AG04450 (cell line): ENCODE measurements around the gene EDARADD. TPM values are rescaled to one million over a fixed set of nuclear protein-coding genes. Genes with fewer than 3 reads are reported as not detected.
A peak's percentile ranks its signal among the peaks of the same experiment; 100 is the strongest.

ENCODE experiments used
- CTCF ChIA-PET: fragments of 300-600, 350-600 bp; formaldehyde crosslinking; extraction: SDS; loops from one replicate; lab custom pipeline; 2022; ENCODE audit warnings: antibody characterized with exemption, inconsistent platforms; lab: Charles Lee
- POLR2A ChIA-PET: fragments of 350-600 bp; formaldehyde crosslinking; extraction: SDS; loops from one replicate; lab custom pipeline; 2021; ENCODE audit warnings: antibody characterized with exemption, inconsistent platforms; lab: Yijun Ruan, JAX
- DNase-seq: peaks from one replicate; pipeline ENCODE4 v3.0.0-alpha.2; 2011; ENCODE audit warnings: low read depth, low spot score
- H3K27ac ChIP-seq: one replicate; pipeline ENCODE4 v1.5.1; 2012; ENCODE audit warnings: low read depth, low read length, control low read depth
- H3K27me3 ChIP-seq: one replicate; pipeline ENCODE4 v1.6.0; 2012; ENCODE audit warnings: low read length; ENCODE audit not compliant: control insufficient read depth, insufficient read depth
- H3K4me3 ChIP-seq: 2 replicates; pipeline ENCODE4 v1.5.1; 2011; ENCODE audit warnings: mild to moderate bottlenecking, low read depth, low read length, control low read depth
- H3K9me3 ChIP-seq: 2 replicates; pipeline ENCODE4 v1.5.1; 2012; ENCODE audit warnings: low read length; ENCODE audit not compliant: control insufficient read depth, insufficient read depth
- CTCF ChIP-seq: IDR thresholded peaks from 2 replicates; pipeline ENCODE4 v1.5.1; 2011; ENCODE audit warnings: low read depth, low read length, control low read depth, inconsistent platforms
- polyA plus RNA-seq: library from polyadenylated mRNA; depleted of rRNA; stranded (reverse); fragments of >200 nt; gene quantifications from 2 replicates; pipeline ENCODE4 v1.2.3, GENCODE V29; 2011

Gene EDARADD
- polyA plus RNA-seq, 1 experiment = not detected

GRCh38 chr1:236394879-236395229 lies 768 bp downstream of the EDARADD start:
- H3K27ac ChIP-seq = no peak overlapping the region
- H3K9me3 ChIP-seq = peaks cover 3% of the 10 kb centered on the region; the same call in 1 of the 2 replicates
- ChIA-PET CTCF (no interaction called here), POLR2A (no interaction called here)
- no peak for DNase-seq
- no peak for TF ChIP-seq CTCF
- H3K4me3 ChIP-seq = peak overlapping the region; percentile 55
- H3K27me3 ChIP-seq = peaks cover 32% of the 10 kb centered on the region

GRCh38 chr1:236395230-236395946 lies 1.3 kb downstream of the EDARADD start:
- TF ChIP-seq CTCF = no peak
- DNase-seq = no peak
- Histone ChIP-seq H3K9me3 (peaks cover 3% of the 10 kb centered on the region; the same call in 1 of the 2 replicates), H3K27me3 (peaks cover 32% of the 10 kb centered on the region), H3K27ac (no peak overlapping the region), H3K4me3 (peak overlapping the region; percentile 55)
- CTCF ChIA-PET = no interaction called here
- POLR2A ChIA-PET = no interaction called here

GRCh38 chr1:236395947-236396664 lies 2.0 kb downstream of the EDARADD start:
- DNase-seq = no peak

GRCh38 chr1:236396665-236397043 lies 2.6 kb downstream of the EDARADD start:
- no peak for TF ChIP-seq CTCF
- POLR2A ChIA-PET = no interaction called here
- no peak for DNase-seq
- Histone ChIP-seq H3K9me3 (peaks cover 3% of the 10 kb centered on the region; the same call in 1 of the 2 replicates), H3K4me3 (no peak overlapping the region), H3K27ac (no peak overlapping the region), H3K27me3 (peaks cover 34% of the 10 kb centered on the region)
- CTCF ChIA-PET = no interaction called here

More at GRCh38 chr1:236395947-236396664, 2.0 kb downstream of the EDARADD start:
- POLR2A ChIA-PET = no interaction called here
- CTCF ChIA-PET = no interaction called here
- peaks cover 3% of the 10 kb centered on the region; the same call in 1 of the 2 replicates for H3K9me3 ChIP-seq
- peak overlapping the region; percentile 55; the same call in 1 of the 2 replicates for H3K4me3 ChIP-seq
- H3K27ac ChIP-seq = no peak overlapping the region
- H3K27me3 ChIP-seq = peaks cover 32% of the 10 kb centered on the region
- TF ChIP-seq CTCF = no peak
